GM21825 (cell line): ENCODE data around the gene BTBD9.

Source experiments
- ATAC-seq: cut with Tn5 transposase; IDR thresholded peaks from one replicate; pipeline ENCODE4 v1.9.1; 2021; ENCODE audit warnings: mild to moderate bottlenecking, moderate library complexity; ENCODE audit not compliant: unreplicated experiment

BTBD9 gene

DNA sequence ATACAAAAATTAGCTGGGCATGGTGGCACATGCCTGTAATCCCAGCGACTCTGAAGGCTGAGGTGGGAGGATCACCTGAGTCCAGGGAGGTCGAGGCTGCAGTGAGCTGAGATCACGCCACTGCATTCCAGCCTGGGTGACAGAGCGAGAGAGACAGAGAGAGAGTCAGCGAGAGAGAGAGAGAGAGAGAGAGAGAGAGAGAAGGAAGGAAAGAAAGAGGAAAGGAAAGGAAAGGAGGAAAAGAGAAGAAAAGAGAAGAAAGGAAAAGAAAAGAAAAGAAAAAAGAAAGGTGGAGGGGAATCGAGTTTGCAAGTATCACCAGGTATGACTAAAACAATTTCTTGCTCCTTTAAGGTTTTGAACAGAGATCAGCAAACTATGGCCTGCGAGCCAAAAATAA lies 152.3 kb downstream of the BTBD9 start:
- no peak for ATAC-seq

GRCh38 chr6:38485488-38485887 lies 154.2 kb downstream of the BTBD9 start:
- no peak for ATAC-seq

- ATAC-seq: no peak
Observed at GRCh38 chr6:38484656-38485055, 155.1 kb downstream of the BTBD9 start.

DNA sequence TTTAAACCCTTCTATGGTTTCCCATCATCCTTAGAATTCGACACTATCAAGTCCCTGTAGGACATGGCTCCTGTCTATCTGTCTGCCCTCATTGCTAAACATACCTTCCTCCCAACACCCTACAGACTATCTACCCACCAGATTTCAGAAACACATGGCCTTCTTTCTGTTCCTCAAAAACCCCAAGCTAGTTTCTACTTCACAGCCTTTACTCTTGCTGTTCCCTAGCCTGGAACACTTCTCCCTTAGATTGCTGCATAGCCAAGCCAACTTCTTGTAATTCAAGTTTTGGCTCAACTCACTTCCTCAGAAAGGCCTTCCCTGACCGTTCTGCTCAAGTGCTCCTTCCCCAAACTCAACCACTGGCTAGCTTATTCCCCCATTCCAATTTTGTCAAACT lies 156.2 kb downstream of the BTBD9 start:
- ATAC-seq: no peak

DNA sequence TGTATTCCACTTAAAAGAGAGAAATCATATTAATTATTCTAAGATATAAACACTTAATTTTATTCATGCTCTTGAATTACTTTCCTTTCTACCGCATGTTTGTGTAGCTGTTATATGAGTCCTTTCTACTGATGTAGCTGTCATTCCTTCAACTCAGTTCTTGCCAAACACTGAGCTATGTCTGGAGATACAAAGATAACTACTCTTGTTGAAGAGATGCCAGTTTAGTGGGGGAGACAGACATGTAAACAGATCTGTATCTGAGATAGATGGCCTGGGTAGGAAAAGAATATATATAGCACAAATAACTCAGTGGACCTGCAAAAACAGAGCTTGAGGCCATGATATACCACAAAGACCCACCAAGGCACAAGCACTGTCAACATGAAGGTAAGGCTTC lies 157.3 kb downstream of the BTBD9 start:
- ATAC-seq: no peak

GRCh38 chr6:38481851-38482250 lies 157.9 kb downstream of the BTBD9 start:
- ATAC-seq: no peak

- ATAC-seq: no peak
Observed at GRCh38 chr6:38481211-38481836, 158.4 kb downstream of the BTBD9 start.

GRCh38 chr6:38480036-38480435 lies 159.7 kb downstream of the BTBD9 start:
- ATAC-seq: no peak

DNA sequence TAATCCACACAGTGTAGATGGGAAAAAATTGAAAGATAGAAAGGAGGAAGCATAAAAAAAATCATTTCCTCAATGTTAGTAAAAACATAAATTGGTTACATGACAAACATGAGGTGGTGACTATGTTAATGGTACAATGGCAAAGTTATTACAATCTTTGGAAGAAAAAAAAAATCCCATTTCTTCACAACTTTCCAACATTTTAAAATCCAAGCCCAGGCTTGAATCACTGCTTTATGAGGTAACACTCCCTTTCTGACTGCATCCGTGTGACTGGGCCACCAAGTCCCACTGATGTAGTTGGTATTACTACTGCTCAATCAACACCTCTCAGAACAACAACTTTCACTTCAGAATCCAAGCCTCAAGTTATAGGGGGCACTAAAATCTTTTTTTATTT lies 160.4 kb downstream of the BTBD9 start:
- no peak for ATAC-seq

GRCh38 chr6:38477680-38478260 lies 162.0 kb downstream of the BTBD9 start:
- no peak for ATAC-seq

GRCh38 chr6:38476888-38477287 lies 162.8 kb downstream of the BTBD9 start:
- no peak for ATAC-seq

GRCh38 chr6:38476141-38476540 lies 163.6 kb downstream of the BTBD9 start:
- ATAC-seq: no peak

- no peak for ATAC-seq
Observed at GRCh38 chr6:38470548-38470947, 169.2 kb downstream of the BTBD9 start.

DNA sequence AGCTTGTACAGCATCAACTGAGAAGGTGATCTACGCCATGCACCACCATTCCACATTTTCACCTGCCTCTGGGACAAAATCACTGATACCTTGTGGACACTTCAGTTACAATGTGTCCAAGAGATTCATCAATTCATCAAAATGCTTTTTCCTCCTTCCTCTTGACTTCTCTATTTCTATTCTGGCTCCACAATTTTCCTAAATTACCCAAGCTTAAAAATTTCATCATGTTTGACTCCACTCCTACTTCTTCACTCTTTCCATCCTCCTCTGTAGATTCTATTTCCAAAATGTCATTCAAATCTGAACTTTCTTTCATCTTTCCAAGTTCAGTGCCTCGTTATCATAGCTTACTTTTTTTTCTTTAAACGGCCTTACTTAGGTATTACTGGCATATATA lies 172.2 kb downstream of the BTBD9 start:
- no peak for ATAC-seq

DNA sequence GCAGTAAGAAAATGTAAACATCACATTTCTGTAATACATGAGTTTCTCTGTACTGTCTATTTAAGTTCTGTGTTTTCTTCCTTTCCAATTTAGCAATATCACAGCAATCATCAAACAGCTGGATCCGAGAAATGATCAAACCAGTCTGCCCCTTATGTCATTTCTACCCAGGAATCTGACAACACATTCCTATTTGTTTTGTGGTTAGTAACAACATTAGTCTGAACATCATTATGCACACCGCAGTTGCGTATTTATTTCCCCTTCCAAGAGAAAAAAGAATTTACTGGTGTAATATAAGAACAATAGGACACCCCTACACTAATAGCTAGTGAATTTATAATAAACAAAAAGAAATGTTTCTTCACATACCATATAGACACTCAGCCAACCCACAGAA lies 179.5 kb downstream of the BTBD9 start:
- ATAC-seq: no peak

- ATAC-seq: no peak
Observed at GRCh38 chr6:38459291-38459690, 180.4 kb downstream of the BTBD9 start.

DNA sequence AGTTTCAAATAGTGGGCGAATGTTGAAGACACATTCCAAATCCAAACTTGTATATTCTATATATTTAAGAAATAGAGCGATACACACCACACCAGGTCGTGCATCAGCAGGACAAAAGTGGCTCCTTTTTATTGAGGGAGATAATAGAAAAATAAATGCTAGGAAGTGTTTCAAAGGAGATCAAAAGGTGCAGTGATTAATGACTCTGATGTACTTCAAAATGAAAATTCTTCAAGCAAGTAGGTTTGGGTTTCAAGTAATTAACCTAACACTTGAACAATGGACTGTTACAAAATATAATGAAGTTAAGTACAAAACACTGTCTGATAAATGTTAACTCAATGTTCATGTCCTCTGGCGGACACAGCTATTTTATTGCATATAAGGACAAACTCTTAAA lies 185.9 kb downstream of the BTBD9 start:
- ATAC-seq: no peak

- no peak for ATAC-seq
Observed at GRCh38 chr6:38452816-38453660, 186.7 kb downstream of the BTBD9 start.

DNA sequence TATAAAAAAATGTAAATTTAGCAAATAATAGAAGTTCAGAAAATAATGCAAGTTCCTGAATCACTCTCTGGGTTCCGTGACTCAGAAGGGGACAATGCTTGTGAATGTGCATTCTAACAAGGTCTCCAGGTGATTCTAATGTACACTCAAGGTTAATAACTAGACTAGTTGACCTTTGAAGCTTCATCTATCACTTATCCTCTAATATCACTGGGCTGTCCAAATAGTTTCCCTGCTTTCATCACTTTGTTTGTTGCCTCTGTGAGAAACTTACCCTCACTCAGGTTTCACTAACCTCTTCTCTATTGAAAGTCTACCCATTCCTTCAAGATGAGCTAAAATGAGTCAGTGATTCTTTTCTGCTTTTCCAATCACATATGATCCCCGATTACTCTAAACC lies 189.0 kb downstream of the BTBD9 start:
- no peak for ATAC-seq

- ATAC-seq: no peak
Observed at GRCh38 chr6:38445925-38446324, 193.8 kb downstream of the BTBD9 start.

DNA sequence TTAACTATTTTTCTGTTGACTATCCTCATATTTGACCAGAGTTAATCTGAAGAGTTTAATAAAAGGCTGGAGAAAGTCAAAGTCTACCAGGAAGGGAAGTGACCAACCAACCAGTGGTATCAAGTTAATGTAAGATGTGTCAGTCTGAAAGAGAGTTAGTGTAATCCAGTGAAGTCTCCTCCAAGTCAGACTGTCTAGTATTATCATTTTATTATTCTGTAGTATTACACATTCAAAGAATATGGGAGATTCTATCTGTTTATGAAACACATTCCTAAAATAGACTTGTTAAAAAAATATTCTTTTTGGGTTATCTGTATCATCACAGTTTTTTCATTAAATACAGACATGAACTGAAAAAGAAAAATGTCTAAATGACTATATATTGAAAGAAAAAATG lies 194.4 kb downstream of the BTBD9 start:
- no peak for ATAC-seq
